ENCODE data around the gene FHIT. TPM values are rescaled to one million over a fixed set of nuclear protein-coding genes. Genes with fewer than 3 reads are reported as not detected.

FHIT gene
- total and polyA plus RNA-seq, 2 of the 4 experiments (the other 2 are of a cell fraction): 0.07 TPM; not detected in 1

- CTCF ChIA-PET: no interaction called here
Observed at GRCh38 chr3:61093364-61093763, 157.9 kb downstream of the FHIT start.

More at GRCh38 chr3:61093364-61093763, 157.9 kb downstream of the FHIT start:
- Histone ChIP-seq H4K91ac (ENCODE audit: insufficient read depth, low read depth, low read length) (no peak overlapping the region), H4K8ac (ENCODE audit: low read depth in 2 of 2, low read length in 2 of 2) (no peak overlapping the region), H2AK9ac (replicated peaks; ENCODE audit: low read depth, low read length, poor library complexity) (no peak overlapping the region), H3K27me3 (ENCODE audit: control insufficient read depth, insufficient read depth, low read length) (no peaks in the 10 kb centered on the region), H4K20me1 (ENCODE audit: insufficient read depth, low read length) (no peaks in the 10 kb centered on the region), H3K79me1 (ENCODE audit: low read depth in 1 of 2, low read length in 2 of 2) (no peaks in the 10 kb centered on the region), H3K4me1 (ENCODE audit: control insufficient read depth, insufficient read depth, low read length) (no peaks in the 10 kb centered on the region), H3K4me2 (ENCODE audit: low read depth, low read length) (no peak overlapping the region), H2AFZ (replicated peaks; ENCODE audit: low read length, poor library complexity) (no peak overlapping the region), H3K9me1 (ENCODE audit: insufficient read depth, low read length) (no peaks in the 10 kb centered on the region), H3K56ac (ENCODE audit: extremely low read depth, insufficient read depth, low read length) (no peak overlapping the region), H3K14ac (replicated peaks; ENCODE audit: low read depth, low read length) (no peak overlapping the region), H4K5ac (ENCODE audit: low read depth, low read length) (no peak overlapping the region), H2AK5ac (ENCODE audit: low read depth, low read length) (no peak overlapping the region), H3K4ac (ENCODE audit: low read depth, low read length) (no peak overlapping the region), H3K9ac (ENCODE audit: low read depth, low read length) (no peak overlapping the region), H3K9me3 (ENCODE audit: control insufficient read depth, insufficient read depth, low read length) (peaks cover 3% of the 10 kb centered on the region), H2BK15ac (ENCODE audit: low read depth, low read length) (no peak overlapping the region), H2BK20ac (ENCODE audit: low read depth, low read length) (no peak overlapping the region), H3K4me3 (ENCODE audit: insufficient read depth, low read depth, low read length) (no peak overlapping the region), H2BK120ac (ENCODE audit: low read depth, low read length) (no peak overlapping the region), H2BK5ac (ENCODE audit: low read depth, low read length, poor library complexity, severe bottlenecking) (no peak overlapping the region), H3K27ac (ENCODE audit: insufficient read depth, low read length) (no peak overlapping the region), H3K36me3 (ENCODE audit: control insufficient read depth, insufficient read depth, low read length) (no peaks in the 10 kb centered on the region), H3K23ac (ENCODE audit: low read depth, low read length) (no peak overlapping the region), H3K18ac (ENCODE audit: low read depth, low read length) (no peak overlapping the region)
- ATAC-seq (ENCODE audit: low read depth): no peak
- TF ChIP-seq NFE2L2 (IDR thresholded peaks at IDR 0.05; ENCODE audit: low read depth, low read length): no peak
- no peak for TF ChIP-seq RFX5 (IDR thresholded peaks at IDR 0.05; ENCODE audit: low read depth, low read length)
- intact Hi-C loops (cut with micrococcal nuclease) (no loop called here), in situ Hi-C loops (cut with MboI; ENCODE audit: low sequenced_read_pairs) (no loop called here), dilution Hi-C loops (cut with HindIII; ENCODE audit: low sequenced_read_pairs, unreplicated experiment) (no loop called here)
- DNase-seq: no peak
- BruUV-seq (replicated peaks): no TSS peak
- POLR2A ChIA-PET (ENCODE audit: unreplicated experiment): no interaction called here
- no CpG with 5 or more reads among the region's 2 CpGs for WGBS, 2 experiments (ENCODE audit: extremely low coverage in 2 of 2, insufficient read length in 1 of 2)
